HG03060 (cell line): Measurements from ENCODE around the gene ITGA3.
"Not testable (repeated sequence)": the region's sequence is repeated elsewhere in the genome, so short reads cannot be mapped to it uniquely, and the experiment has no call there.

Source experiments
- ATAC-seq: cut with Tn5 transposase; IDR thresholded peaks from one replicate; pipeline ENCODE4 v1.9.1; 2021; ENCODE audit warnings: low read depth, moderate number of reproducible peaks; ENCODE audit not compliant: unreplicated experiment

The ITGA3 gene

GRCh38 chr17:50034498-50035364 is 21.2 kb upstream of the ITGA3 start:
- no peak for ATAC-seq

DNA sequence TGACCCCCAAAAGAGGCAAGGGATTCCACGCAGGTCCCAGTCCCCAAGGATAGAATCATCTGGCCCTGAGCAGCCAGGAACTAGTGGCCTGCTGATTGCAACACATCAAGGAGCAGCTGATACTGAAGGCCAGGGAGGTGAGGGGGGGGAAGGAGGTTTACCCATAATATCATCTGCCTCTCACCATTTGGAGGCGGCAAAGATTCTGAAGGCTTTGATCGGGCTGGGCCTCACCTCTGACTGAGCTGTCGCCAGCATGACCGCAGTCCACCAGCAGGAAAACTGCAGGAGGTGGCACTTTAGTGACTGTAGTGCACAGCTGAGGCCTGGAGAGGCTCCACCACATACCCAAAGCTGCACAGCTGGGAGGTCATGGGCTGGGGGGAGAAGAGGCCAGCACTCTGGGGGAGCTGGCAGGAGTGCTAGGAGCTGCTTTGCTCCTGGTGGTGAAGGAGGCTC is 20.5 kb upstream of the ITGA3 start:
- no peak for ATAC-seq

DNA sequence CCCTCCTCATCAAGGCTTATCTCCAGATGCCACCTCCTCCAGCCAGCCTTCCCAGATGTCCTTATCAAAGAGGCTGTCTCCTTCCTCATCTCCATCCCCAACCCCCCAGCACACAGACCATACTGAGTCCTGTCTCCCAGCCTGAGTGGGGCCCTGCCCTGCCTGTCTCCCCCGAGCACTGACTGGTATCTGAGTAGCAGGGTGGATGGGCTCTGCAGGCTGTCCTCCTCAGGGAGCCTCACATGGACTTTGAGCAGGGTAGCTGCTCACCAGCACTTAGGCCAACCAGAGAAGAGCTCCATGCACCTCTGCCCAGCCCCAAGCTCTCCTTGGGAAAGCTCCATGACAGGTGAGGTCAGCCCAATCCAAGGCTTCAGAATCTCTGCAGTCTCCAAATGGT is 20.0 kb upstream of the ITGA3 start:
- no peak for ATAC-seq

- ATAC-seq, result no peak
These were observed 19.3 kb upstream of the ITGA3 start for GRCh38 chr17:50036455-50037261.

DNA sequence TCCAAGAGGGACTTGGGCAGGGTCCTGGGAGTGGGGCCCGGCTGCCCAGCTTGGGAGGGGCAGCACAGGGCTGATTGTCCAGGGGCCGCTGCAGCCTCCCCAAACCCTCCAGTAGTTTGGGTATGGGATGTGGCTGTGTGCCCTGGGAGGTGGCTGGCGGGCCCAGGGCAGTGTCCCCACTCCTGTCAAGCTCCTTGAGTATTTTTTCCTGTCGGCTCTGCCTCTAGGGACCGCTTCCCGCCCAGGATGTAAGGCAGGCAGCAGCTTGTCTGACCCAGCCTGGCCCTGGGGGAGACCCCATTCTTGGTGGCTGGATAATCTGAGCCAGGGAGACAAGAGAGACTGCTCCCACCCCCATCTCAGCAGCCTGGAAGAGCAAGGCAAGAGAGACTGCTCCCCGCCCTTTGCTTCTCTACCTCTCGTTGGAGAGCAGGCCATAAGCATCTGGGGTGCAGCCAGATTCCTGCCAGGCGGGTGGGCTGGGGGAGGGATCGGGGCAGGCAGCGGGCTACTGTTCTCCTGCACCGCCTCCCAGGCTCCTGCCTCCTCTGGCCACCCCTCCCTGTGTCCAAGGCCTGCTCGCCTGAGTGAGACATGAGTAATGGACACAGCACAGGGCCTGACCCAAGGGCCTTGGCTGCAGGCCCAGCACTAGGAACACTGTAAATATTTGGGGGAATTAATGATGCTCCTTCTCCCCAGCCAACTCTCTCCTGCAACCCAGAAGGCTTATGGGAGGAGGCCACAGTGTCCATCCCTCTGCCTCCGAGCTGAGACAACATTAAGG is 18.4 kb upstream of the ITGA3 start:
- ATAC-seq, result no peak

GRCh38 chr17:50039058-50039457 is 16.9 kb upstream of the ITGA3 start:
- ATAC-seq, result no peak

DNA sequence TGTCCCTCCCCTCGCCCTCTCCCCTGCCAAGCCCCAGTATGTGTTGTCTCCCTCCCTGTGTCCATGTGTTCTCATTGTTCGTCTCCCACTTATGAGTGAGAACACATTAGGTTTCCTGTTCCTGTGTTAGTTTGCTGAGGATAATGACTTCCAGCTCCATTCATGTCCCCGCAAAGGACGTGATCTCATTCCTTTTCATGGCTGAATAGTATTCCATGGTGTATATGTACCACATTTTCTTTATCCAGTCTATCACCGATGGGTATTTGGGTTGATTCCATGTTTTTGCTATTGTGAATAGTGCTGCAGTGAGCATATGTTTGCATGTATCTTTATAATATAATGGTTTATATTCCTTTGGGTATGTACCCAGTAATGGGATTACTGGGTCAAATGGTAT is 15.4 kb upstream of the ITGA3 start:
- ATAC-seq, result not testable (repeated sequence)

DNA sequence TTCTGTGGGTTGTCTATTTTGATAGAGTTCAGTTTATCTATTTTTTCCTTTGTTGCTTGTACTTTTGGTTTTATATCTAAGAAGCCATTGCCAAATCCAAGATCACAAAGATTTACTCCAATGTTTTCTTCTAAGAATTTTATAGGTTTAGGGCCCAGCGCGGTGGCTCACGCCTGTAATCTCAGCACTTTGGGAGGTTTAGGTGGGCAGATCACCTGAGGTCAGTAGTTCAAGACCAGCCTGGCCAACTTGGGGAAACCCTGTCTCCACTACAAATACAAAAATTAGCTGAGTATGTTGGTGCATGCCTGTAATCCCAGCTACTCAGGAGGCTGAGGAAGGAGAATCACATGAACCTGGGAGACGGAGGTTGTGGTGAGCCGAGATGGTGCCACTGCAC is 13.7 kb upstream of the ITGA3 start:
- ATAC-seq, result no peak

GRCh38 chr17:50043290-50044148 is 12.4 kb upstream of the ITGA3 start:
- no peak for ATAC-seq

GRCh38 chr17:50044483-50044882 is 11.4 kb upstream of the ITGA3 start:
- no peak for ATAC-seq

DNA sequence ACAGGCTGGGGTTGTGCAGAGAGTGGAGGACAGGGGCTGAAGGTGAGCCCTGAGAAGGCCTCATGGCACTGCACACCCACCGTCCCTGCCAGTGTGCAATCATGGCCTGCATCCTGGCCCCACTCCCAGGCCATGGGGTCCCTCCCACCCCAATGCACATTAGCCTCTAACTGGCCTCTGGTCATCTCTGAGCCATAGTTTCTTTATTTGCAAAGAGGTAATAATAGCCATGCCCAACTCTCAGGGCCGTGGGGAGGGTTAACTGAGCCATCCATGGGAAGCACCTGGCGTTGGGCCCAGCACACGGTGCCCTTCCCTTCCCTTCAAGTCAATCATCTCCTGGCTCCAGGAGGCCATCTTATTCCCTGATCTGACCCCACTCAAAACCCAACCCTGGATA is 10.8 kb upstream of the ITGA3 start:
- ATAC-seq, result no peak

GRCh38 chr17:50046179-50046578 is 9.7 kb upstream of the ITGA3 start:
- no peak for ATAC-seq

DNA sequence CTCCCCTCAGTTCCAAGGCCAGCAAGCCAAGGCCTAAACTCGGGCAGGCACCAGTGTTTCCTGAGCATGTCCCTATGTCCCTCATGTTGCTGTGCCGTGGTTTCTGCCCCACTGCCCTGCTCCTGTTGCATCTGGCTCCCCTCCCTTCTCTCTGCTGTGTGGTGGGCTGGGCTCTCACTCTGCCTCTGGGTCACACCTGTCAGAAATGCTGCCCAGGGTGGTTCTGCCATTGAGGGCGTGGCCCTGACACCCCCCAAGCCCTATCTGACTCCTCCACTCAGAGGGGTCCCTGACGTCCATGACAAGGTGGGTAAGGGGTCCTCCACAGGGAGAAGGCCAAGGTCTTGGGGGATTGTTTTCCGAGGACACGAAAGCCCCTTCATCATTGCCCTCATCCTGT is 9.2 kb upstream of the ITGA3 start:
- ATAC-seq, result no peak

- no peak for ATAC-seq
These were observed 8.8 kb upstream of the ITGA3 start for GRCh38 chr17:50047083-50047482.

DNA sequence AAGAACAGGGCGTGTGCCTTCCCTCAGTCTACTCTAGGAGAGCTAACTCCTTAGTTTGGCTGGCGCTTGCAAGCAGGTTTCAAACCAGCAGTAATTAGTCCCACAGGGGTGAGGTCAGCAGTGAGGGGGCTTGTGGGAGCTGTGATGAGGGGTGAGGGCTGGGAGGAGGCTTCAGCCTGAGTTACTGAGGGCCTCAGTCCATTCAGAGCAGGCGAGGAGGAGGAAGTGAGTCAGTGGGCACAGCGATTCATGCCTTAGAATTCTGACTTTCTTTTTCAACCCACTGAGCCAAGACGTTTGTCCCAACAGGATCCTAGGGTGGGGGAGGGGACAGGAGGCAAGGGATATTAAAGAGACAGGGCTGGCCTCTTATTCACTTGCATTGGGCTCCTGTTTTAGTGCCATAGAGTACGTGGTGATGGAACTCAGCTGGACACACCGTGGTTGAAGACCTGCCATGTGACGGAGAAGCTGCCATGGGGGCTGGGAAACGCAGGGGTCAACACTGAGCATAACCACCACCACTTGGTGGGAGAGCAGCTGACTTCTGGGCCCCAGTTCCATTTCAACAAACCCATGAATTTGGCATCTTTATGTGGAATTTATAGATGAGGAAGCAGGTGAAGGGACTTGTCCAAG is 8.3 kb upstream of the ITGA3 start:
- ATAC-seq, result no peak

DNA sequence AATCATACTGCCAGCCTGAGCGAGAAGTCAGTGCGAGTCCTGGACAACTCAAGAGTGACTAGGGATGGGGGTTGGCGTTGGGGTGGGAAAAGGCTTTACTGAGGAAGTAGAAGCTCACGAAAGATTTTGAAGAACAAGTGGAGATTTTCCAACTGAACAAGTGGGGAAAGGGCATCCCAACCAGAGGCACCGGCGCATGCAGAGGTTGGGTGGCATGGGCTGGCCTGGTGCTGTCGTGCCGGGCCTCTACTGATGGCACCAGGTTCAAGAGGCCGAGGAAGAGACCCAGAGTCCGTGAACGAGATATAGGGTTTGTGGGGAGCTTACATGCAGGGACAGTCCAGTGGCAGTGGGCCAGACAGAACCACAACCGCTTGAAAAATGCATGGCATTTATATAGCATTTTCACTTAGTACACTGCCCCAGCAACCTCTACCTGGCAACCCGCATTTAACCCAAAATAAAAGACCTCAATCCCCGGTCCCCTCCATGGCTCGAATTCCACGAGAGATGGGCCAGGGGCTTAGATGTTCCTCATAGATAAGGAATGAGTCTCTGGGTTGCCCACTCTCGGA is 7.7 kb upstream of the ITGA3 start:
- ATAC-seq, result no peak

DNA sequence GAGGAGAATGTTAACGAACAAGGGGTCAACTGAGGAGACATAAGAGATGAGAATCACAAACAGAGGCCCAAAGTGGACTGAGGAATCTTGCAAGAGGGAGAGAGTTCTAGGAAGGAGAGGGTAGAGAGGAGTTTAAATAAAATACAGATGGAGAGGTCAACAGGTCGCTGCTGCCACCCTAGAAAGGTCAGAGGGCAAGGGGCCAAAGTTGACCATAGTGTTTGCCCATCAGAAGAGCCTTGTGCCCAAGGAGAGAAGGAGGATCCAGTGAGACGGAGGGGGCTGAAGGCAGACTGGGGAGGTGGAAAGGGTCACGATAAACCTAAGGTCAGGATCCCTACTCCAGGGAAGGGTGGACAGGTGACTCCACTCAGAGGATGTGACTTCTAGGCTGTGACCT is 6.9 kb upstream of the ITGA3 start:
- no peak for ATAC-seq

DNA sequence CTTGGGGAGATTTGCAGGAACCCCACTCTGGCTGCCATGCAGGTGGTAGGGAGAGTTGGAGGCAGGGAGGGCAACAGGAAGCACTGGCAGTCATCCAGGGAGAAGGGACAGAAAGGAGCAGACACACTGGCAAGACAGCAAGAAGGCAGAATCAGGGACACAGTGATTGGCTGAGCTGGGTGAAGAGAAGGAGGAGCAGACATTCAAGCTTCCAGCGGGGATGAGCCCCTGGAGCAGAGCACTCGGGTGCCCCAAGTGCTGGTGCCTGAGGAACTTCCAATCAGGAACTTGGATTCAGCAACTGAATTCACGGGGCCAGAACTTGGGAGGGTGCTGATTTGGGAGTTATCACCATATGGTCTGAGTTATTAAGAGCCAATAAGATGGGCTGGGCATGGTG is 6.3 kb upstream of the ITGA3 start:
- no peak for ATAC-seq

GRCh38 chr17:50050431-50051032 is 5.4 kb upstream of the ITGA3 start:
- no peak for ATAC-seq
